ENCODE data around the gene CCSAP. TPM values are rescaled to one million over a fixed set of nuclear protein-coding genes. Genes with fewer than 3 reads are reported as not detected.
A peak's percentile ranks its signal among the peaks of the same experiment; 100 is the strongest.

CCSAP gene
- total RNA-seq, 1 experiment from 2014 or later: 39.0 TPM

GRCh38 chr1:229325401-229325800, 17.4 kb downstream of the CCSAP start:
- H3K36me3 ChIP-seq: peaks cover 45% of the 10 kb centered on the region
- H3K27ac ChIP-seq: no peak overlapping the region
- no peaks in the 10 kb centered on the region for H3K4me1 ChIP-seq
- no peak overlapping the region for H3K4me3 ChIP-seq
- no peak for DNase-seq
- no peaks in the 10 kb centered on the region for H3K27me3 ChIP-seq
- no peaks in the 10 kb centered on the region for H3K9me3 ChIP-seq (replicated peaks)

GRCh38 chr1:229323885-229324553, 18.8 kb downstream of the CCSAP start:
- DNase-seq: no peak
- no peak overlapping the region for H3K4me3 ChIP-seq
- peaks cover 51% of the 10 kb centered on the region for H3K36me3 ChIP-seq
- H3K9me3 ChIP-seq (replicated peaks): no peaks in the 10 kb centered on the region
- H3K27ac ChIP-seq: no peak overlapping the region
- H3K27me3 ChIP-seq: no peaks in the 10 kb centered on the region
- H3K4me1 ChIP-seq: no peaks in the 10 kb centered on the region

GRCh38 chr1:229323201-229323600, 19.6 kb downstream of the CCSAP start:
- no peak for DNase-seq
- H3K4me1 ChIP-seq: no peaks in the 10 kb centered on the region
- peaks cover 46% of the 10 kb centered on the region for H3K36me3 ChIP-seq
- H3K4me3 ChIP-seq: no peak overlapping the region
- H3K9me3 ChIP-seq (replicated peaks): no peaks in the 10 kb centered on the region
- no peak overlapping the region for H3K27ac ChIP-seq
- H3K27me3 ChIP-seq: no peaks in the 10 kb centered on the region

- Histone ChIP-seq H3K4me3 (no peak overlapping the region), H3K4me1 (no peaks in the 10 kb centered on the region), H3K27me3 (no peaks in the 10 kb centered on the region), H3K9me3 (replicated peaks) (no peaks in the 10 kb centered on the region), H3K36me3 (peaks cover 28% of the 10 kb centered on the region), H3K27ac (no peak overlapping the region)
- DNase-seq: no peak
Observed at GRCh38 chr1:229319487-229319886, 23.4 kb downstream of the CCSAP start.

GRCh38 chr1:229318056-229318455, 24.8 kb downstream of the CCSAP start:
- Histone ChIP-seq H3K27me3 (no peaks in the 10 kb centered on the region), H3K36me3 (peaks cover 17% of the 10 kb centered on the region), H3K9me3 (replicated peaks) (no peaks in the 10 kb centered on the region), H3K27ac (no peak overlapping the region), H3K4me3 (no peak overlapping the region), H3K4me1 (no peaks in the 10 kb centered on the region)
- peak in 1 of 2 experiments; percentile 16 for DNase-seq

GRCh38 chr1:229316166-229316565, 26.7 kb downstream of the CCSAP start:
- H3K4me1 ChIP-seq: no peaks in the 10 kb centered on the region

GRCh38 chr1:229310833-229311232, 32.0 kb downstream of the CCSAP start:
- H3K27me3 ChIP-seq: no peaks in the 10 kb centered on the region

More at GRCh38 chr1:229316166-229316565, 26.7 kb downstream of the CCSAP start:
- Histone ChIP-seq H3K4me3 (no peak overlapping the region), H3K36me3 (peaks cover 8% of the 10 kb centered on the region), H3K27ac (no peak overlapping the region), H3K27me3 (no peaks in the 10 kb centered on the region), H3K9me3 (replicated peaks) (no peaks in the 10 kb centered on the region)
- no peak for DNase-seq

GRCh38 chr1:229309684-229310083, 33.2 kb downstream of the CCSAP start:
- H3K36me3 ChIP-seq: no peaks in the 10 kb centered on the region; the same call in 1 of the 2 replicates
- H3K27ac ChIP-seq: no peak overlapping the region
- H3K9me3 ChIP-seq (replicated peaks): no peaks in the 10 kb centered on the region
- DNase-seq: no peak
- H3K4me3 ChIP-seq: no peak overlapping the region
- no peaks in the 10 kb centered on the region for H3K27me3 ChIP-seq
- H3K4me1 ChIP-seq: no peaks in the 10 kb centered on the region

More at GRCh38 chr1:229310833-229311232, 32.0 kb downstream of the CCSAP start:
- H3K27ac ChIP-seq: no peak overlapping the region
- H3K4me1 ChIP-seq: no peaks in the 10 kb centered on the region
- no peaks in the 10 kb centered on the region; the same call in 1 of the 2 replicates for H3K36me3 ChIP-seq
- H3K4me3 ChIP-seq: no peak overlapping the region
- no peaks in the 10 kb centered on the region for H3K9me3 ChIP-seq (replicated peaks)
- no peak for DNase-seq

- H3K36me3 ChIP-seq: no peaks in the 10 kb centered on the region; the same call in 1 of the 2 replicates
- H3K9me3 ChIP-seq (replicated peaks): no peaks in the 10 kb centered on the region
- H3K27me3 ChIP-seq: no peaks in the 10 kb centered on the region
- H3K4me3 ChIP-seq: no peak overlapping the region
- H3K4me1 ChIP-seq: no peaks in the 10 kb centered on the region
- DNase-seq: no peak
- no peak overlapping the region for H3K27ac ChIP-seq
Observed at GRCh38 chr1:229309074-229309473, 33.8 kb downstream of the CCSAP start.

- H3K9me3 ChIP-seq (replicated peaks): no peaks in the 10 kb centered on the region
- no peak overlapping the region for H3K4me3 ChIP-seq
- no peaks in the 10 kb centered on the region for H3K4me1 ChIP-seq
- DNase-seq: no peak
- no peaks in the 10 kb centered on the region for H3K27me3 ChIP-seq
- H3K27ac ChIP-seq: no peak overlapping the region
- H3K36me3 ChIP-seq: peaks cover 3% of the 10 kb centered on the region
Observed at GRCh38 chr1:229305392-229305791, 37.5 kb downstream of the CCSAP start.

GRCh38 chr1:229303855-229304254, 39.0 kb downstream of the CCSAP start:
- Histone ChIP-seq H3K36me3 (peaks cover 3% of the 10 kb centered on the region), H3K4me3 (no peak overlapping the region), H3K27ac (no peak overlapping the region), H3K4me1 (no peaks in the 10 kb centered on the region), H3K27me3 (no peaks in the 10 kb centered on the region), H3K9me3 (replicated peaks) (no peaks in the 10 kb centered on the region)
- no peak for DNase-seq

- Histone ChIP-seq H3K36me3 (peaks cover 3% of the 10 kb centered on the region), H3K4me1 (no peaks in the 10 kb centered on the region), H3K27ac (no peak overlapping the region), H3K4me3 (no peak overlapping the region), H3K27me3 (no peaks in the 10 kb centered on the region), H3K9me3 (replicated peaks) (no peaks in the 10 kb centered on the region)
- no peak for DNase-seq
Observed at GRCh38 chr1:229302740-229303139, 40.1 kb downstream of the CCSAP start.

GRCh38 chr1:229300099-229300757, 42.6 kb downstream of the CCSAP start:
- Histone ChIP-seq H3K27me3 (no peaks in the 10 kb centered on the region), H3K36me3 (peaks cover 3% of the 10 kb centered on the region), H3K4me1 (no peaks in the 10 kb centered on the region), H3K9me3 (replicated peaks) (no peaks in the 10 kb centered on the region), H3K4me3 (no peak overlapping the region), H3K27ac (no peak overlapping the region)
- DNase-seq: no peak

- no peak for DNase-seq
- Histone ChIP-seq H3K4me1 (no peaks in the 10 kb centered on the region), H3K4me3 (no peak overlapping the region), H3K27me3 (no peaks in the 10 kb centered on the region), H3K9me3 (replicated peaks) (no peaks in the 10 kb centered on the region), H3K36me3 (peaks cover 3% of the 10 kb centered on the region), H3K27ac (no peak overlapping the region)
Observed at GRCh38 chr1:229298887-229299503, 43.9 kb downstream of the CCSAP start.

- Histone ChIP-seq H3K27me3 (no peaks in the 10 kb centered on the region), H3K9me3 (replicated peaks) (no peaks in the 10 kb centered on the region), H3K27ac (no peak overlapping the region), H3K4me3 (no peak overlapping the region), H3K4me1 (no peaks in the 10 kb centered on the region), H3K36me3 (peaks cover 3% of the 10 kb centered on the region)
- no peak for DNase-seq
Observed at GRCh38 chr1:229298420-229298819, 44.4 kb downstream of the CCSAP start.

All from SJCRH30 (cell line).